Sigmoid colon (tissue), 4 donors: ENCODE data around the gene KCNJ5.

Experiments
- EP300 ChIP-seq, 4 donors: sonication (generic); formaldehyde crosslinking; IDR thresholded peaks; one replicate each; pipeline ENCODE4 v1.6.1; 2017; ENCODE audit warnings: antibody characterized with exemption in 4 of 4
- POLR2A ChIP-seq, 2 donors: fragments of 450-650 bp; IDR thresholded peaks; one replicate each; pipeline ENCODE4 v1.6.1; 2016; ENCODE audit warnings: antibody characterized with exemption in 2 of 2, mild to moderate bottlenecking in 2 of 2, moderate library complexity in 2 of 2
- POLR2AphosphoS5 ChIP-seq, 4 donors: sonication (generic); formaldehyde crosslinking; IDR thresholded peaks; one replicate each; pipeline ENCODE4 v1.6.1; 2017; ENCODE audit warnings: antibody characterized with exemption in 4 of 4
- TF ChIP-seq, protein P1 (sequence below), 4 experiments: fragments of 450-650 bp in 3 of 4; fragments of 200-600 bp in 1 of 4; IDR thresholded peaks; one replicate each; pipeline ENCODE4 v1.5.1; 2016 to 2019; ENCODE audit warnings: antibody characterized with exemption in 4 of 4, mild to moderate bottlenecking in 3 of 4, moderate library complexity in 2 of 4

DNA sequence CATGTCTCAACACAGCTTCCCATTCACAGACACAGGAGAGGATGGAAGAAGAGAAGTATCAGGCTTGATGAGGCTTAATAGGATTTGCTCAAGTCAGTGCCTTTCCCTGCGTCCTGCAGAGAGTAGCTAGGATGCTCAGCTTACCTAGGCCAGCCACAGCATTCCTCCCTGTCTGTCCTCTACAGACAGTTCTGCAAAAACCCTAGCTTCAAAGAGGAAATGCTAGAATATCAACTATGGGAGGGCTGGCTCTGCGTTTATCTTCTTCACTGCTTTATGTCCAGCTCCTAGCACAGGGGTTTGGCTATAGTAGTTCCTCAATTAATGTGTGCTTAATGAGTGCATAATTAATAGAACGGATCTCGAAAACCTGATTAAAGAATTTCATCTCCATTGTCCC is 16.4 kb downstream of the KCNJ5 start:
- TF ChIP-seq, protein P1, sequence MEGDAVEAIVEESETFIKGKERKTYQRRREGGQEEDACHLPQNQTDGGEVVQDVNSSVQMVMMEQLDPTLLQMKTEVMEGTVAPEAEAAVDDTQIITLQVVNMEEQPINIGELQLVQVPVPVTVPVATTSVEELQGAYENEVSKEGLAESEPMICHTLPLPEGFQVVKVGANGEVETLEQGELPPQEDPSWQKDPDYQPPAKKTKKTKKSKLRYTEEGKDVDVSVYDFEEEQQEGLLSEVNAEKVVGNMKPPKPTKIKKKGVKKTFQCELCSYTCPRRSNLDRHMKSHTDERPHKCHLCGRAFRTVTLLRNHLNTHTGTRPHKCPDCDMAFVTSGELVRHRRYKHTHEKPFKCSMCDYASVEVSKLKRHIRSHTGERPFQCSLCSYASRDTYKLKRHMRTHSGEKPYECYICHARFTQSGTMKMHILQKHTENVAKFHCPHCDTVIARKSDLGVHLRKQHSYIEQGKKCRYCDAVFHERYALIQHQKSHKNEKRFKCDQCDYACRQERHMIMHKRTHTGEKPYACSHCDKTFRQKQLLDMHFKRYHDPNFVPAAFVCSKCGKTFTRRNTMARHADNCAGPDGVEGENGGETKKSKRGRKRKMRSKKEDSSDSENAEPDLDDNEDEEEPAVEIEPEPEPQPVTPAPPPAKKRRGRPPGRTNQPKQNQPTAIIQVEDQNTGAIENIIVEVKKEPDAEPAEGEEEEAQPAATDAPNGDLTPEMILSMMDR (IDR thresholded peaks at IDR 0.05) = no peak
- no peak for TF ChIP-seq EP300 (IDR thresholded peaks at IDR 0.05)
- TF ChIP-seq POLR2A (IDR thresholded peaks at IDR 0.05) = no peak
- no peak for TF ChIP-seq POLR2AphosphoS5 (IDR thresholded peaks at IDR 0.05)
